Activated T-cell treated with anti-CD3 and anti-CD28 coated beads for 24 hours (primary cell): ENCODE measurements around the gene NFIX.

Source experiments
- DNase-seq: peaks from one replicate; pipeline ENCODE4 v3.0.0-alpha.2; 2020; ENCODE audit warnings: low read depth

The NFIX gene

GRCh38 chr19:13104848-13105711, 109.8 kb downstream of the NFIX start:
- no peak for DNase-seq

- no peak for DNase-seq
Measured at GRCh38 chr19:13109361-13110098, 114.3 kb downstream of the NFIX start.

- no peak for DNase-seq
Measured at GRCh38 chr19:13110099-13110610, 114.9 kb downstream of the NFIX start.

GRCh38 chr19:13112555-13112954, 117.3 kb downstream of the NFIX start:
- no peak for DNase-seq

- DNase-seq: no peak
Measured at GRCh38 chr19:13115936-13116281, 120.6 kb downstream of the NFIX start.

GRCh38 chr19:13116282-13117175, 121.3 kb downstream of the NFIX start, which contains the start of gene TRMT1:
Gene TRMT1 (minus strand): TSS chr19:13116740. CDS start chr19:13116399, 341 bp downstream.
- DNase-seq: peak; percentile 90

- DNase-seq: no peak
Measured at GRCh38 chr19:13117176-13117771, 122.0 kb downstream of the NFIX start.

GRCh38 chr19:13117772-13118423, 122.6 kb downstream of the NFIX start, which contains the start of gene NACC1:
Gene NACC1 (plus strand): TSS chr19:13118264. CDS start chr19:13135208, 16,944 bp downstream.
- DNase-seq: peak; percentile 90

- no peak for DNase-seq
Measured at GRCh38 chr19:13118424-13119193, 123.3 kb downstream of the NFIX start.

GRCh38 chr19:13119627-13120026, 124.4 kb downstream of the NFIX start:
- no peak for DNase-seq

GRCh38 chr19:13120031-13120430, 124.8 kb downstream of the NFIX start:
- no peak for DNase-seq

GRCh38 chr19:13120817-13121216, 125.5 kb downstream of the NFIX start:
- DNase-seq: no peak

- no peak for DNase-seq
Measured at GRCh38 chr19:13121551-13122274, 126.4 kb downstream of the NFIX start.

GRCh38 chr19:13122275-13122878, 127.1 kb downstream of the NFIX start:
- DNase-seq: no peak

GRCh38 chr19:13122980-13123957, 128.0 kb downstream of the NFIX start:
- no peak for DNase-seq

GRCh38 chr19:13127051-13127450, 131.8 kb downstream of the NFIX start:
- DNase-seq: no peak

GRCh38 chr19:13127811-13128575, 132.7 kb downstream of the NFIX start:
- no peak for DNase-seq
